GM23338 (cell line): ENCODE measurements around the gene UVRAG. TPM values are rescaled to one million over a fixed set of nuclear protein-coding genes. Genes with fewer than 3 reads are reported as not detected.

ENCODE experiments used
- ATAC-seq: fragments of 200-7000 bp; cut with Tn5 transposase; 3 replicates; pipeline ENCODE4 v1.9.1; 2020
- DNase-seq: peaks from one replicate; pipeline ENCODE4 v3.0.0-alpha.2; 2015; ENCODE audit warnings: low spot score
- H2AFZ ChIP-seq: fragments of 200-600 bp; sonication (generic); 2 replicates; pipeline ENCODE4 v1.8.0; 2016; ENCODE audit warnings: antibody characterized with exemption, mild to moderate bottlenecking, moderate library complexity
- H3F3A ChIP-seq: fragments of 200-600 bp; sonication (generic); replicated peaks from 2 replicates; pipeline ENCODE4 v1.8.0; 2017; ENCODE audit warnings: antibody characterized with exemption, mixed run types, low read depth
- H3K27ac ChIP-seq: fragments of 200-600 bp; sonication (generic); 2 replicates; pipeline ENCODE4 v1.6.1; 2016; ENCODE audit warnings: low read depth
- H3K27me3 ChIP-seq: fragments of 200-600 bp; sonication (generic); 2 replicates; pipeline ENCODE4 v1.8.0; 2016; ENCODE audit warnings: mild to moderate bottlenecking, mixed run types, moderate library complexity; ENCODE audit not compliant: insufficient read depth
- H3K36me3 ChIP-seq: fragments of 200-600 bp; sonication (generic); 2 replicates; pipeline ENCODE4 v1.8.0; 2016; ENCODE audit warnings: mild to moderate bottlenecking; ENCODE audit not compliant: insufficient read depth
- H3K4me1 ChIP-seq: fragments of 200-600 bp; sonication (generic); 2 replicates; pipeline ENCODE4 v1.8.0; 2016; ENCODE audit warnings: mild to moderate bottlenecking, moderate library complexity; ENCODE audit not compliant: insufficient read depth
- H3K4me2 ChIP-seq: fragments of 200-600 bp; sonication (generic); 2 replicates; pipeline ENCODE4 v1.7.1; 2017; ENCODE audit warnings: mixed run types
- H3K4me3 ChIP-seq: fragments of 200-600 bp; sonication (generic); 2 replicates; pipeline ENCODE4 v1.6.1; 2016; ENCODE audit warnings: mixed run types
- H3K79me2 ChIP-seq: fragments of 200-600 bp; sonication (generic); replicated peaks from 2 replicates; pipeline ENCODE4 v1.8.0; 2017; ENCODE audit warnings: mild to moderate bottlenecking; ENCODE audit not compliant: insufficient read depth
- H3K9me2 ChIP-seq: fragments of 200-600 bp; sonication (generic); 2 replicates; pipeline ENCODE4 v1.8.0; 2017; ENCODE audit not compliant: insufficient read depth
- H4K20me1 ChIP-seq: fragments of 200-600 bp; sonication (generic); replicated peaks from 2 replicates; pipeline ENCODE4 v1.8.0; 2017; ENCODE audit warnings: mild to moderate bottlenecking; ENCODE audit not compliant: insufficient read depth
- H3K27ac Mint-ChIP-seq: 2 replicates; pipeline ENCODE4 v1.8.0; 2020; ENCODE audit warnings: inconsistent platforms, mild to moderate bottlenecking, moderate library complexity, mixed read lengths
- H3K27me3 Mint-ChIP-seq: 3 replicates; pipeline ENCODE4 v1.8.0; 2022; ENCODE audit warnings: low read depth, mild to moderate bottlenecking, moderate library complexity, mixed read lengths, inconsistent platforms; ENCODE audit not compliant: insufficient read depth, poor library complexity
- H3K36me3 Mint-ChIP-seq: 3 replicates; pipeline ENCODE4 v1.8.0; 2021; ENCODE audit warnings: low read depth, mild to moderate bottlenecking, inconsistent platforms, moderate library complexity, mixed read lengths
- H3K4me1 Mint-ChIP-seq: 3 replicates; pipeline ENCODE4 v1.8.0; 2020; ENCODE audit warnings: mild to moderate bottlenecking, inconsistent platforms, mixed read lengths
- H3K4me3 Mint-ChIP-seq: 3 replicates; pipeline ENCODE4 v1.8.0; 2021; ENCODE audit warnings: moderate library complexity, mild to moderate bottlenecking, inconsistent platforms, mixed read lengths
- H3K9me3 Mint-ChIP-seq: 3 replicates; pipeline ENCODE4 v1.8.0; 2020; ENCODE audit warnings: moderate library complexity, mild to moderate bottlenecking, inconsistent platforms, mixed read lengths
- CREB1 ChIP-seq: fragments of 250-450 bp; sonication (Bioruptor Pico); IDR thresholded peaks from 2 replicates; pipeline ENCODE4 v1.5.0; 2020; ENCODE audit warnings: low read depth, mild to moderate bottlenecking, moderate library complexity
- CTCF ChIP-seq, 2 experiments: fragments of 200-600 bp in 1 of 2; sonication (generic) in 1 of 2; conservative IDR thresholded peaks; 2 replicates each; pipeline versions ENCODE4 v1.5.1 to v1.6.1; 2016 to 2017; ENCODE audit warnings: antibody characterized with exemption in 2 of 2, low read depth in 2 of 2, mild to moderate bottlenecking in 2 of 2, moderate library complexity in 1 of 2
- ETS1 ChIP-seq: IDR thresholded peaks from 2 replicates; pipeline ENCODE4 v1.6.1; 2016; ENCODE audit warnings: antibody characterized with exemption
- EZH2 ChIP-seq: fragments of 200-600 bp; sonication (generic); IDR thresholded peaks from one replicate; pipeline ENCODE4 v1.8.0; 2017; ENCODE audit warnings: antibody characterized with exemption, mild to moderate bottlenecking, low read depth; ENCODE audit not compliant: unreplicated experiment
- EZH2phosphoT487 ChIP-seq: fragments of 200-600 bp; sonication (generic); IDR thresholded peaks from one replicate; pipeline ENCODE4 v1.8.1; 2018; ENCODE audit warnings: antibody characterized with exemption; ENCODE audit not compliant: unreplicated experiment
- JUNB ChIP-seq: IDR thresholded peaks from one replicate; pipeline ENCODE4 v1.6.1; 2016; ENCODE audit warnings: antibody characterized with exemption; ENCODE audit not compliant: unreplicated experiment
- NANOG ChIP-seq: IDR thresholded peaks from 2 replicates; pipeline ENCODE4 v1.6.1; 2016; ENCODE audit warnings: antibody characterized with exemption, borderline replicate concordance
- POLR2AphosphoS5 ChIP-seq: IDR thresholded peaks from 2 replicates; pipeline ENCODE4 v1.6.1; 2016; ENCODE audit warnings: antibody characterized with exemption, low read depth
- REST ChIP-seq: IDR thresholded peaks from one replicate; pipeline ENCODE4 v1.6.1; 2018; ENCODE audit warnings: antibody characterized with exemption; ENCODE audit not compliant: unreplicated experiment
- STAT1 ChIP-seq: IDR thresholded peaks from one replicate; pipeline ENCODE4 v1.6.1; 2016; ENCODE audit warnings: antibody characterized with exemption; ENCODE audit not compliant: unreplicated experiment
- ZNF114 ChIP-seq: fragments of 250-450 bp; sonication (Bioruptor Pico); IDR thresholded peaks from 2 replicates; pipeline ENCODE4 v1.5.0; 2020; ENCODE audit warnings: mild to moderate bottlenecking, moderate library complexity
- ZNF331 ChIP-seq: fragments of 250-450 bp; sonication (Bioruptor Pico); IDR thresholded peaks from 2 replicates; pipeline ENCODE4 v1.5.0; 2020; ENCODE audit warnings: low read depth, mild to moderate bottlenecking, moderate library complexity
- ZNF462 ChIP-seq: fragments of 250-450 bp; sonication (Bioruptor Pico); IDR thresholded peaks from 2 replicates; pipeline ENCODE4 v1.5.0; 2020; ENCODE audit warnings: mild to moderate bottlenecking, moderate library complexity
- polyA plus RNA-seq: library from polyadenylated mRNA; unstranded; fragments of >200 nt; fragmentation: Nextera tagmentation; extraction: Ambion mirVana; gene quantifications from 2 replicates; pipeline ENCODE4 v1.2.1, GENCODE V29; 2016
- total RNA-seq: library from RNA; depleted of rRNA; stranded (reverse); fragments of >200 nt; shearing (Covaris generic); gene quantifications from 2 replicates; pipeline ENCODE4 v1.2.3, GENCODE V29; 2014

UVRAG gene
- total and polyA plus RNA-seq, 2 experiments from 2014 or later = 15.3 to 17.4 TPM

GRCh38 chr11:75856912-75857311 lies 41.9 kb downstream of the UVRAG start:
- Histone ChIP-seq H3K27me3 (no peaks in the 10 kb centered on the region), H3K4me1 (no peaks in the 10 kb centered on the region), H3K36me3 (no peaks in the 10 kb centered on the region), H3K27ac (no peak overlapping the region), H4K20me1 (no peaks in the 10 kb centered on the region), H3K79me2 (0 out of 2 replicates have a peak, but pooled peaks cover 6% of the 10 kb centered on the region), H2AFZ (no peak overlapping the region), H3K9me2 (no peaks in the 10 kb centered on the region), H3K4me3 (no peak overlapping the region), H3K4me2 (no peak overlapping the region), H3F3A (no peaks in the 10 kb centered on the region)
- Mint-ChIP-seq H3K36me3 (peaks cover 6% of the 10 kb centered on the region; the same call in 1 of the 3 replicates), H3K27ac (no peak overlapping the region), H3K4me1 (no peaks in the 10 kb centered on the region), H3K27me3 (peaks cover 2% of the 10 kb centered on the region), H3K4me3 (no peak overlapping the region), H3K9me3 (no peaks in the 10 kb centered on the region; the same call in 2 of the 3 replicates)
- TF ChIP-seq CREB1 (CRISPR knock-in tag) = no peak
- TF ChIP-seq NANOG = no peak
- no peak for TF ChIP-seq JUNB
- no peak for TF ChIP-seq ZNF114 (CRISPR knock-in tag)
- TF ChIP-seq CTCF (conservative IDR thresholded peaks at IDR 0.05; ENCODE audit: low read depth in 2 of 2) = no peak
- TF ChIP-seq STAT1 = no peak
- TF ChIP-seq REST = no peak
- no peak for TF ChIP-seq ZNF331 (CRISPR knock-in tag)
- TF ChIP-seq POLR2AphosphoS5 = no peak
- no peak for TF ChIP-seq ZNF462 (CRISPR knock-in tag)
- no peak for TF ChIP-seq EZH2phosphoT487
- no peak for TF ChIP-seq EZH2
- no peak for TF ChIP-seq ETS1
- no peak for ATAC-seq
- DNase-seq = no peak
